ENCODE data around the gene NAV2.
"Not testable (repeated sequence)": the region's sequence is repeated elsewhere in the genome, so short reads cannot be mapped to it uniquely, and the experiment has no call there.

Gene NAV2

GRCh38 chr11:19954899-19955298 lies 242.3 kb downstream of the NAV2 start:
- DNase-seq (ENCODE audit: low spot score): no peak

GRCh38 chr11:19955660-19956059 lies 243.0 kb downstream of the NAV2 start:
- no peak for DNase-seq (ENCODE audit: low spot score)

DNA sequence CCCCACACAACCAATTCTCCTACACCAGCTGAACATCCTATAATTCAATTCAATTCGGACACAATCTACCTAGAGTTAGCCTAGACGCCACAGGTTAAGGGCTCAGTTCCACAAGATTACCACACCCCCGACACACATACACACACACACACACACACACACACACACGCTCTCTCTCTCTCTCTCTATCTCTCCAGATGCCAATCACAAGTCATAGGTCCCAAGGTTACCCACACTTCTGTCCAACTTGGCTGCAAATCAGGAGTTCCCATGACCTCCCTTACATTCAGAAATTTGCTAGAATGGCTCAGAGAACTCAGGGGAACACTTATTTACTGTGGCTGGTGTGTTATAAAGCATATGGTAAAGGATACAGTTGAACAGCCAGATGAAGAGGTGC lies 243.6 kb downstream of the NAV2 start:
- DNase-seq (ENCODE audit: low spot score): no peak

DNA sequence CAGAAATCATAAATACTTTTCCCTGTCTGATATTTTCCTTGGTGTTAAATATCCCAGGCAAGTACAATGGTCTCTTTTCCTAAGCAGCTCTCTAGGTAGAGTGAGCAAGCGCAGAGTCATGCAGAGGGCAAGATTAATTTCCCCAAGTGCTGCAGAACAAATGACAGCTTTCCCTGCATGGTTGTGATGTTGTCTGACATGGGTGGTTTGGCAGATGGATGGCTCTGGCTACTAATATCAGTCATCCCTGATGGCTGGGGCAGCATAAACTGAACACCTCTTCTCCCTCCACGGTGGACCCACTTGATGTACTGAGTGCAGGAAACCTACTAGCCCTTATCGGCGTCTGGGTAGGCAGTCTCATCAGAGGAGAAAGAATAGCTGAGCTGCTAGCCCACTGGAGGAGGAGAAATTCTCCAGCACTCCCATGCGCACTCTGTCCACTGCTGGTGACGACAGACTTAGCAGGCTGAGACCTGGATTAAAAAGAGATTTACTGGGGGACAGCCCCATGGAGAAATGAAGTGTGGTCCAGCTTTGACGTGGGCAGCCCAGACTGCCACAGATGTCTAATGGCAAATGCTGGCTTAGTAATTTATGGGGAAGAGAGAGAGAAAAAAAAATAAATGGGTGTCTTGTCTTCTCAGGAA lies 244.8 kb downstream of the NAV2 start:
- no peak for DNase-seq (ENCODE audit: low spot score)

DNA sequence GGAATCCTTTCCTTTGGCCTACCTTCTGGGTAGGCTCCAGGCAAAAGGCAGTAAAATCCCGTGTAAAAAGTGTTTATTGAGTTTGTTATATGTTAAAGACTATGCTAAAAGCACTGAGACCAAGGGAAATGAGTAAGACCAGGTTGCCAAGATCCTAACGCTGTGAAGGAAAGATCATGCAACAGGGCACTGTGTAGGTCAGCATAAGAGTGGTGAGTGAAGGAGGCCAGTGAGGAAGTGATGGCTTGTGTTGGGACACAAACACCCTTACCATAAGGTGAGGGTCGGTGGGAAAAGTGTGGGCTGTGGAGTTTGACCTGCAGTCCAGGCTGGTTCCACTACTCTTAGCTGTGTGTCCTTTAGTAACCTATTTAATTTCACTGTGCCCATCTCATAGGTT lies 245.6 kb downstream of the NAV2 start:
- no peak for DNase-seq (ENCODE audit: low spot score)

DNA sequence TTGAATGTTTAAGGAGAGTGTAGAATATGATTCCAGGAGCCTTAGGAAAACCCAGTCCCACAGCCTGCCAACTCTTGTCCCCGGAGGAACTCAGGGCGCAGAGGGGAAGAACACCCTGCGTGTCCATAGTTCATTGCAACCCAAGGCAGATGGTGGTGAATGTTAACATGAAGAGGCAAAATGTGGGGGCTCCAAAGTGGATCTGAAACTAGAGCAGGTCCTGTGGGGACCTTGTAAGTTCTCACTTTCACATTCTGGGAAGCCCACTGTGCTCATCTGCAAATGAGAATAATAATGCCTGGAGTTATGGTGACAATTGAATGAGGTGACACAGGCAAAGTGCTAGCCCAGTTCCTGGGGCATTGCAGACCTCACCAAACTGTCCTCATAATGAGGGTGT lies 246.6 kb downstream of the NAV2 start:
- no peak for DNase-seq (ENCODE audit: low spot score)

DNA sequence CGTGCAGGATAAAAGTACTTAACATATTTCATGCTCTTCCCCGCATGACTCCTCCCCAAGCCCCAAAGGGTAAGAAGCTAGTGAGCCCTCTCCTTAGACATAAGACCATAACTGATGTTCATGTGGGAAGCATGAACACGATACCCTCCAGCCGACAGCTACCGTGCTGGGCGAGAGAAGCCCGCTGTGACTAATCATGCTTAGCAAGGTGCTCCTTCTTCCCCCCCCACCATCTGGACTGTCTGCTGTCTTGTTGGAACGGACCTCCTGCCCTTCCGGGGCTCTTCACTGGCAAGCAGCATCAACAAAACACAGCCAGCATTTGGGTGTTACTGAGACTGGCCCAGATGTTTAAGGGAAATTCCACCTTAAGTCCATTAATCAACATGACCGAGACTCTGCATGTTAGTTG lies 247.0 kb downstream of the NAV2 start:
- no peak for DNase-seq (ENCODE audit: low spot score)

DNA sequence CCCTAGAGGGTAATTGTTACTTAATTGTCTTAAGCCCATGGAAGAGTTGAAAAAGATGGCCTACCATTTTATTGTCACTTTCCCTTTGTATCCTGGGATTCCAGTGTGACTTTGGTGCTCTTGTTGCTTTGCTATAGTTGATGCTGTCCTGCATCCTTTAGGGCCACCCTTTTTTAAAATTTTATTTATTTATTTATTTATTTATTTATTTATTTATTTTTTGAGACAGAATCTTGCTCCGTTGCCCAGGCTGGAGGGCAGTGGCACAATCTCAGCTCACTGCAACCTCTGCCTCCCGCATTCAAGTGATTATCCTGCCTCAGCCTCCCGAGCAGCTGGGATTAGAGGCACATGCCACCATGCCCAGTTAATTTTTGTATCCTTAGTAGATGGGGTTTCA lies 247.8 kb downstream of the NAV2 start:
- not testable (repeated sequence) for DNase-seq (ENCODE audit: low spot score)

GRCh38 chr11:19961225-19961624 lies 248.6 kb downstream of the NAV2 start:
- DNase-seq (ENCODE audit: low spot score): no peak

GRCh38 chr11:19962053-19962800 lies 249.6 kb downstream of the NAV2 start:
- DNase-seq (ENCODE audit: low spot score): no peak

DNA sequence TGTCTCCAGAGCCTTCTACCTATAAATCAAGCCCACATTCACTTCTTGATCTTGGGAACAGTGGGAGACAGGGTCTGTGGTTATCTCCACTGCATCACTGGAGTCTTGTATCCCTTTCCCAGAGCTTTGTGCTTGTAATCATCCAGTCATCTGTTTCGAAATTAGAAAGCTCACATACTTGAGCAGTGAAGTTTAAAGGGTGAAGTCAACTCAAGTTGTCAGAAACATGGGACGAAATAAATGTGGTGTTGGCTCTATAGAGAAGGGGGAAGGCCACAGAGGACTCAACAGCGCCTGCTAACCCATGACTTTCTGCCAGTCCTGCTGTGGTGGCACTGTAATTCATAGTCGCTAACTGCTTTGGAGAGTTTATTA lies 250.2 kb downstream of the NAV2 start:
- no peak for DNase-seq (ENCODE audit: low spot score)

- no peak for DNase-seq (ENCODE audit: low spot score)
Measured at GRCh38 chr11:19963697-19964387, 251.2 kb downstream of the NAV2 start.

GRCh38 chr11:19966441-19966840 lies 253.8 kb downstream of the NAV2 start:
- DNase-seq (ENCODE audit: low spot score): no peak

- DNase-seq (ENCODE audit: low spot score): no peak
Measured at GRCh38 chr11:19966927-19967326, 254.3 kb downstream of the NAV2 start.

DNA sequence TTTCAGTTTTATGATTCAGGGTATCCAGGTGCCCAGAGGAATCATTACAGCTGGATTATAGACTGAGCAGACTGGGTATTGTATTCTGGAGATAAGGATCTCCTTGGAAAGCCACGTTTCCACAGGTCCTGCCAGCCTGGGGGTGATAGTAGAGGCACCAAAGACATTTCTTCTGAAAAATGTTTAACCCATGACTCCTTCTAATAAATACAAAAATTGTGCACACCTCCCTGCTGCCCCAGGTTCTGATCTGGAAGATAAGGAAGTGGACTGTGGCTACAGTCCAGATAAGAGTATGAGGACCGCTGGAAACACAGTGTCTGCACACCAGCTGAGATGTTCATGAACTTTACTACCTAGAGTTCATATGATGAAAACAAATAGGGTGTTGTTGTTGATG lies 255.2 kb downstream of the NAV2 start:
- no peak for DNase-seq (ENCODE audit: low spot score)

- no peak for DNase-seq (ENCODE audit: low spot score)
Measured at GRCh38 chr11:19968860-19969259, 256.2 kb downstream of the NAV2 start.

DNA sequence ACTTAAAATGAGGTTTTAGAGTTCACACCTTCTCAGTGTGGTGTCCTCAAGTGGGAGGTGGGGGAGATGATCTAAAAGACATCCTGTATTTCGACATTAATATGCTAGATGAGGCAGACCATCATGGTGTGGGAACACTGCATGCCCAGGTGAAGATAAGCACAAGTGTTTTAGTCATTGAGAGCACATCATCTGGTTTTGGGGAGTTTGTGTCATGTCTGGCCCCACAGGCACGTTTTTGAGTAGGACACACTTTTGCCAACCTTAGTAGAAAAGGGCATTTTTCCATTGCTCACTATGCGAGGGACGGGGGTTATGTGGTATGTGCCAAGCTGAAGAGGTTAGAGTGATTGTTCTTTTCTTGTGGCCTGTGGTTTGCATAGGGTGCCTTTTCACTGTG lies 258.3 kb downstream of the NAV2 start:
- no peak for DNase-seq (ENCODE audit: low spot score)

DNA sequence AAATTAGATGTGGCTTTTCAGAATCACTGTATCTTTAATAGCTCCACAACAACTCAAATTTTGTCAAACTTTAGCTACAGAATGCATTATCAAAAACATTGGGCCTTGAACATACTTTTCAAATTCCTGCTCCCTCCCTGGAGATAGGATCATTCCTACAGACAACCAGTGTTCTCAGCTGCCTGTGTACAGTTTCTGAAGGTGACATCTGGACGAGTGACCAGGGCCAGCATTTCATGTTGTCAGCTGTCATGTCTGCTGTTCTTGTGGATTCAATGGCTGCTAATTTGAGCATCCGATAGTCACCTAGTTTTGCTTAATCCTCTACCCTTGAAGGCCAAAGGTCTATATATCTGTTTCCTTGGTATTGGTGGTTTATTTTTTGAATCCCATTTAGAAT lies 259.5 kb downstream of the NAV2 start:
- DNase-seq (ENCODE audit: low spot score): no peak

DNA sequence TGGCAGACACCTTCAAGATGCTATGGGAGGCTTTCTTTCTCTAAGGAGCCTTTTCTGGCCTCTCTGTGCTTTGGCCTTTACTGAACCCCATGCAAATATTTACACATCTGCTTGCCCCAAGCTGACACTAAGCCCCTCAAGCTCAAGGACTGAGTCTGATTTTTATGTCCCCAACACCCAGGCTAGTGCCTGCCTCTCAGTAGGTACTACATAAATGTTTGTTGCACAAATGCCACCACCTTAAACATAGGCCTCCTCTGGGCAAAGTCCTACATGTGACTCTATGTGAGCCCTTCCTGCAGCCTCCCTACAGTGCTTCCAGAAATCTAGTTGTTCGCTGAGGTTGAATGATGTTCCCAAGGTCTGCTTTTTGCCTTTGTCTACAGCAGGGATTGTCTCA lies 260.0 kb downstream of the NAV2 start:
- DNase-seq (ENCODE audit: low spot score): no peak

DNA sequence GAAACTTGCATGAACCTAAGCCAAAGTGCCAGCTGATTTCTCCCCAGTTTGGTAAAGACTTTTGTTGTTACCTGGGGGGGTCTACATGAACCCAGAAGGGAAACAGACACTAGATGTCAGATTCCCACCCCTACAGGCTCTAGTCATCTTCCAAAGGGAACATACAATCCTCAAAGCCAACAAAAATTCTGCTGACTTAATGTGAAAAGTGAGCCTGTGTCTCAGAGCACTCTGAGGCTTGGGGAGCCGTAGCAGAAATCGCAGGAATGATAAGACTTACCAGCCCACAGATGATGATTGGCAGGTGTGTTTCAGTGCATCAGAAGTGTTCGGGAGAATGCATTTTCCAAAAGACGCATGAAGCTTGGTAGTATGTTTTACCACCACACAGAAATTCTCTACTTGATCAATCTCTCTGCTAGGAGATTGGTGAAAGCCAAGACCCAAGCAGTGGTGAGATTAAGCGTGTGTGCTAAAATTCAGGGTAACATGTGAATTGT lies 260.5 kb downstream of the NAV2 start:
- DNase-seq (ENCODE audit: low spot score): no peak

DNA sequence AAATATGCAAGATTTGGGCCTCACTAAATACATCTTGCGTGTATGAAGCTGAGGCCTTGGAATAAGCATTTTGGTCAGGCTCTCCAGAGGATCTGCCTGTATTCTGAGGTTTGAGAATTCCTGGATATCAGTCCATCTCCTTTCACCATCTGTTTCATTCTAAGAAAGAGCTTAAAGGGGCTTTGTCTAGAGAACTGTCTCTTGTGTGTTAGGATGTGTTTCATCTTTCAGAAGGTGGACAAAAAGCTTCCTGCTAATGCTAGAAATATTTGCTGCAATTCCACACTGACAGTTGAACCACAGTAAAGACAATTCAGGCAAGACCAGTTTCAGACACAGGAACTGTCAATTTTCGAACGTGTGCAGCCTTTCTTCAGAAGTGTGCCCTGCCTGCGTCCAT lies 262.2 kb downstream of the NAV2 start:
- DNase-seq (ENCODE audit: low spot score): no peak

DNA sequence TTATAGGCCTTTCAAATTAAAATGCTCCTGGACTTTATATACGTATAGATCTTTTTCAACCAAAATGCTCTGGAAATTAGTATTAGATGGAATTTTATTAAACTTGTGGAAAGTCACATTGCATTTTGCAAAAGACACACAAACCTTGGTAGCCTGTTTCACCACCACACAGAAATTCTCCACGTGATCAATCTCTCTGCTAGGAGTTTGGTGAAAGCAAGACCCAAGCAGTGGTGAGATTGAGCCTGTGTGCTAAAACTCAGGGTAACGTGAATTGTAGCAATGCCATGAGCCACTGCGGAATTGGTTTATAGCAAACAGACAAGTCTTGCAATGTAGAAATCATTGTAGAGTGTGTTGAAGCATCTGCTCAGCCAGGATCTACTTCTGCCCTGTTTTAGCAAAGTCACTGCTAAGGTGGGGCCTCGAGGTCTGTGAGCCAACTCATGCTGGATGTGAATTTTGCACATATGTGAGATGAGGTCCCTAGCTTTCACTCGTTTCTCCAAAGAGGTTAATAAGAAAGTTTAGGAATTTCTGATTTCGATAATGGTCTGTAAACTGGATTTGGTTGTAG lies 262.9 kb downstream of the NAV2 start:
- DNase-seq (ENCODE audit: low spot score): no peak

Measured in RKO (cell line).